ENCODE measurements around the gene ROR2.

ROR2 gene

DNA sequence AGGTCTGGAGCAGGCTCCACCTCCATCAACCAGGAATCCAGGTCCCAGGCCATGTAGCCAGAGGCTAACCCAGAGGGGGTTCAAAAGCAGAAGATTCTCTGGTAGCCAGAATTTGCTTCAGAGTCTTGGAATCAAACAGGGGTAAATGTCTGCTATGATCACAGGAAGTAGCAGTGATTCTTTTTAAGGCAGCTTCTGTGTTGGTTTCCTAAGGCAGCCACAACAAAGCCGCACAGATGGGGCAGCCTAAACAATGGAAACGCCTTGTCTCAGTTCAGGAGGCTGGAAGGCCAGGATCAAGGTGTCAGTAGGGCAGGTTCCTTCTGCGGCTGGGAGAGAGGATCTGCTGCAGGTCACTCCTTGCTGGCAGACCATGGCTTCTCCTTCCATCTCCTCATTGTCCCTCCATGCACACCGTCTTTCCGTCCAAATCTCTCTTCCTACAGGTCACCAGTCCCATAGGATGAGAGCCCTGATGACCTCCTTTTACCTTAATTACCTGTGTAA is 167.3 kb downstream of the ROR2 start:
- no peak for TF ChIP-seq SIN3A (IDR thresholded peaks at IDR 0.05; ENCODE audit: borderline replicate concordance, insufficient read depth, low read length)
- no peak for TF ChIP-seq POLR2AphosphoS5 (IDR thresholded peaks at IDR 0.05; ENCODE audit: low read depth, low read length)
- TF ChIP-seq TAF1 (IDR thresholded peaks at IDR 0.05; ENCODE audit: borderline replicate concordance, insufficient read depth, low read length): no peak
- TF ChIP-seq FOXP2 (optimal IDR thresholded peaks at IDR 0.05; ENCODE audit: borderline replicate concordance, extremely low read depth, extremely low read length, insufficient read depth): no peak
- TF ChIP-seq, protein P1, sequence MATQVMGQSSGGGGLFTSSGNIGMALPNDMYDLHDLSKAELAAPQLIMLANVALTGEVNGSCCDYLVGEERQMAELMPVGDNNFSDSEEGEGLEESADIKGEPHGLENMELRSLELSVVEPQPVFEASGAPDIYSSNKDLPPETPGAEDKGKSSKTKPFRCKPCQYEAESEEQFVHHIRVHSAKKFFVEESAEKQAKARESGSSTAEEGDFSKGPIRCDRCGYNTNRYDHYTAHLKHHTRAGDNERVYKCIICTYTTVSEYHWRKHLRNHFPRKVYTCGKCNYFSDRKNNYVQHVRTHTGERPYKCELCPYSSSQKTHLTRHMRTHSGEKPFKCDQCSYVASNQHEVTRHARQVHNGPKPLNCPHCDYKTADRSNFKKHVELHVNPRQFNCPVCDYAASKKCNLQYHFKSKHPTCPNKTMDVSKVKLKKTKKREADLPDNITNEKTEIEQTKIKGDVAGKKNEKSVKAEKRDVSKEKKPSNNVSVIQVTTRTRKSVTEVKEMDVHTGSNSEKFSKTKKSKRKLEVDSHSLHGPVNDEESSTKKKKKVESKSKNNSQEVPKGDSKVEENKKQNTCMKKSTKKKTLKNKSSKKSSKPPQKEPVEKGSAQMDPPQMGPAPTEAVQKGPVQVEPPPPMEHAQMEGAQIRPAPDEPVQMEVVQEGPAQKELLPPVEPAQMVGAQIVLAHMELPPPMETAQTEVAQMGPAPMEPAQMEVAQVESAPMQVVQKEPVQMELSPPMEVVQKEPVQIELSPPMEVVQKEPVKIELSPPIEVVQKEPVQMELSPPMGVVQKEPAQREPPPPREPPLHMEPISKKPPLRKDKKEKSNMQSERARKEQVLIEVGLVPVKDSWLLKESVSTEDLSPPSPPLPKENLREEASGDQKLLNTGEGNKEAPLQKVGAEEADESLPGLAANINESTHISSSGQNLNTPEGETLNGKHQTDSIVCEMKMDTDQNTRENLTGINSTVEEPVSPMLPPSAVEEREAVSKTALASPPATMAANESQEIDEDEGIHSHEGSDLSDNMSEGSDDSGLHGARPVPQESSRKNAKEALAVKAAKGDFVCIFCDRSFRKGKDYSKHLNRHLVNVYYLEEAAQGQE (IDR thresholded peaks at IDR 0.05; ENCODE audit: insufficient read depth in 1 of 2, low read depth in 2 of 2, low read length in 2 of 2): no peak

- TF ChIP-seq POLR2AphosphoS5 (IDR thresholded peaks at IDR 0.05; ENCODE audit: low read depth, low read length): no peak
- TF ChIP-seq SIN3A (IDR thresholded peaks at IDR 0.05; ENCODE audit: borderline replicate concordance, insufficient read depth, low read length): no peak
- TF ChIP-seq TAF1 (IDR thresholded peaks at IDR 0.05; ENCODE audit: borderline replicate concordance, insufficient read depth, low read length): no peak
- no peak for TF ChIP-seq FOXP2 (optimal IDR thresholded peaks at IDR 0.05; ENCODE audit: borderline replicate concordance, extremely low read depth, extremely low read length, insufficient read depth)
- TF ChIP-seq, protein P1 (IDR thresholded peaks at IDR 0.05; ENCODE audit: insufficient read depth in 1 of 2, low read depth in 2 of 2, low read length in 2 of 2): no peak
Observed at GRCh38 chr9:91781906-91782305, 168.1 kb downstream of the ROR2 start.

DNA sequence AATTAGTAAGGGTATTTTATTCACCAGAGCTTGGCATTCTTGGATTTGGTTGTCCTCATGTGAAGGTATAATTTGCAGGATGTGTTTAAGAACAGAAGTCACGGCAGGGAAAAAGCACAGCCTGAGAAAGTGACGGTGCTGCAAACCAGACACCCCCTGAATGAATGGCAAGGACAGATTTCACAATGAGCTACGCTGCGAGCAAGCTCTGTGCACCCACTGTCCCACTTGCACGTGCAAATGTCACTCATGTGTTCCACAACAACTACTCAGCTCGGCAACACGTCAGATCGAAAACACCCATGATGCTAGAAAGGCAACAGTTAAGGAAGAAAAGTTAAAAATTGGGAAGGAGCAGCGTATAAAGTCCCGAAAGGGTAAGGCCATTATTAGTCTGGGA is 168.9 kb downstream of the ROR2 start:
- TF ChIP-seq, protein P1 (IDR thresholded peaks at IDR 0.05; ENCODE audit: insufficient read depth in 1 of 2, low read depth in 2 of 2, low read length in 2 of 2): no peak
- TF ChIP-seq SIN3A (IDR thresholded peaks at IDR 0.05; ENCODE audit: borderline replicate concordance, insufficient read depth, low read length): no peak
- no peak for TF ChIP-seq FOXP2 (optimal IDR thresholded peaks at IDR 0.05; ENCODE audit: borderline replicate concordance, extremely low read depth, extremely low read length, insufficient read depth)
- no peak for TF ChIP-seq TAF1 (IDR thresholded peaks at IDR 0.05; ENCODE audit: borderline replicate concordance, insufficient read depth, low read length)
- no peak for TF ChIP-seq POLR2AphosphoS5 (IDR thresholded peaks at IDR 0.05; ENCODE audit: low read depth, low read length)

- TF ChIP-seq, protein P1 (IDR thresholded peaks at IDR 0.05; ENCODE audit: insufficient read depth in 1 of 2, low read depth in 2 of 2, low read length in 2 of 2): no peak
- no peak for TF ChIP-seq SIN3A (IDR thresholded peaks at IDR 0.05; ENCODE audit: borderline replicate concordance, insufficient read depth, low read length)
- no peak for TF ChIP-seq POLR2AphosphoS5 (IDR thresholded peaks at IDR 0.05; ENCODE audit: low read depth, low read length)
- TF ChIP-seq TAF1 (IDR thresholded peaks at IDR 0.05; ENCODE audit: borderline replicate concordance, insufficient read depth, low read length): no peak
- TF ChIP-seq FOXP2 (optimal IDR thresholded peaks at IDR 0.05; ENCODE audit: borderline replicate concordance, extremely low read depth, extremely low read length, insufficient read depth): no peak
Observed at GRCh38 chr9:91778031-91778430, 172.0 kb downstream of the ROR2 start.
